NCI-H69 (cell line): ENCODE measurements around the gene TSPAN4.

Source experiments
- DNase-seq: peaks from one replicate; lab custom pipeline; 2025; lab: John Stamatoyannopoulos, UW

The TSPAN4 gene

DNA sequence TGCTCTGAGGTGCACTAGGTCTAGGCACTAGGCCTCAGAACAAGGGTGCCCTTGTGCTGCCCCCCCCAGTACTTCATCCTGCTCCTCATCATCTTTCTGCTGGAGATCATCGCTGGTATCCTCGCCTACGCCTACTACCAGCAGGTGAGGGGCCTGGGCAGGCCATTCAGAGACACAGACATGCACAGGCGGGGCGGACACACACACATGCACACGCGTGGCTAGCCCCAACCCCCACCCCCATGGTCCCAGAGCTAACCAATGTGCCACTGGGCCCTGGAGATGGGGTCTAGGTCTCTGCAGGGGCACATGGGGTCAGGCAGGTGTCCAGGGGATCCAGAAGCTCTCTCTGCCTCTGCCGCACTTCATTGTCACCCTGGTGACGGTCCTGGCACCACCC lies 6.0 kb upstream of the TSPAN4 start:
- no peak for DNase-seq

DNA sequence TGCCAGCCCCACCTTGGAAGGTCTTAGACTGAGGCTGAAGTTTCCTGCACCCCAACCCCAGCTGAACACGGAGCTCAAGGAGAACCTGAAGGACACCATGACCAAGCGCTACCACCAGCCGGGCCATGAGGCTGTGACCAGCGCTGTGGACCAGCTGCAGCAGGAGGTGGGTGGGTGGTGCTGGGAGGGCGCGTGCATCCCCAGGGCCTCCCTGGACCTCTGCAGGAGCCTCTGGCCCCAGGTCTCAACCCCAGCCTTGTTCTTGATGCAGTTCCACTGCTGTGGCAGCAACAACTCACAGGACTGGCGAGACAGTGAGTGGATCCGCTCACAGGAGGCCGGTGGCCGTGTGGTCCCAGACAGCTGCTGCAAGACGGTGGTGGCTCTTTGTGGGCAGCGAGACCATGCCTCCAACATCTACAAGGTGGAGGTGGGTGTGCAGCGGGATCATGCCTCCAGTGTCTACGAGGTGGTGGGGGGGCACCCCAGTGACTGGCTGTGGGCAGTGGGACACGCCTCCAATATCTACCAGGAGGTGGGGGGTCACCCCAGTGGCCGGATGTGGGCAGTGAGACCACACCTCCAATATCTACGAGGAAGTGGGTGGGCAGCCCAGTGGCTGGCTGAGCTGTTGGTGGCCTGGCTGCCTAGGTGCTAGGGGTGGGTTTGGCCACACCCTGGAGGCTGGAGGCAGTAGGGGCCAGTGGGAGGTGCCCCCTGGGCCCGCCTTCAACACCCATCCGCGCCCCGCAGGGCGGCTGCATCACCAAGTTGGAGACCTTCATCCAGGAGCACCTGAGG lies 5.3 kb upstream of the TSPAN4 start:
- DNase-seq, result no peak

DNA sequence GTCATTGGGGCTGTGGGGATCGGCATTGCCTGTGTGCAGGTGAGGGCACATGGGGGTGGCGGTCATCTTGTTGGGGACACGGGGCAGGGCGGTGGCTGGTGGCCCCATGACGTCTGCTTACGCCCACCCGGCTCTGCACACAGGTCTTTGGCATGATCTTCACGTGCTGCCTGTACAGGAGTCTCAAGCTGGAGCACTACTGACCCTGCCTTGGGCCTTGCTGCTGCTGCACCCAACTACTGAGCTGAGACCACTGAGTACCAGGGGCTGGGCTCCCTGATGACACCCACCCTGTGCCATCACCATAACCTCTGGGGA lies 4.7 kb upstream of the TSPAN4 start:
- DNase-seq, result no peak

DNA sequence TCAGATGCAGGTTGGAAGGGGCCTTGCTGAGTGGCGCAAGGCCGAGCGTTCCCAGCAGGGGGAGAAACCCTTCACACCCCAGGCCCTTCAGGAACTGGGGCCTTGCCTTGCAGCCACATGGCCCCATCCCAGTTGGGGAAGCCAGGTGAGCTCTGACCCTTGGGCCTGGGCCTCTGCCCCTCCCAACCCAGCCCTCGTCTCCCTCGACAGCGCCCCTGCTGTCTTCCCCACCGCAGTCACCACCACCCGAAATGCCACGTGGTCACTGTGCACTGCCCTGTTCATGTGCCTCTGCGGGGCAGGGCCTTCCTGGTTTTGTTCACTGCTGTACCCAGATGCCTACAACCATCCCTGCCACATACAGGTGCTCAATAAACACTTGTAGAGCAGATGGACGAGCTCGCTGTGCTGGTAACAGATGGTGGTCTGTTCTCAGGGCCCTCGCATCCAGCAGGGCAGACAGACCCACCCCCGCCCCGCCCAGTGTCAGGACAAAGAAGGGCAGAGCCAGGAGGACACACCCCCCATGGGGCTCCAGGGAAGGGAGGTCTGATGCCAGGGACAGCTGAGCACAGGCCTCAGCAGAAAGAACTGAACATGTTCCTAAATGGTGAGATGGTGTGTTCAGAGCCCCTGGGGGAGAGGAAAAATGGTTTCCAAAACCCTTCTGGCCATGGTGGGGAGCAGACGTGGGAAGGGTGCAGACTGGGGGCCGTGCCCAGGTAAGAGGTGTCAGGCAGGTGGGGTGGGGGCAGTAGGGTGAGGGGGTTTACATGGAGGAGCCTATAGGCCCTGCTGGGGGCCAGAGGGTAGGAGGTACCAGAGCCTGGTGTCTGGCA lies 4.0 kb upstream of the TSPAN4 start:
- peak; percentile 88 for DNase-seq

DNA sequence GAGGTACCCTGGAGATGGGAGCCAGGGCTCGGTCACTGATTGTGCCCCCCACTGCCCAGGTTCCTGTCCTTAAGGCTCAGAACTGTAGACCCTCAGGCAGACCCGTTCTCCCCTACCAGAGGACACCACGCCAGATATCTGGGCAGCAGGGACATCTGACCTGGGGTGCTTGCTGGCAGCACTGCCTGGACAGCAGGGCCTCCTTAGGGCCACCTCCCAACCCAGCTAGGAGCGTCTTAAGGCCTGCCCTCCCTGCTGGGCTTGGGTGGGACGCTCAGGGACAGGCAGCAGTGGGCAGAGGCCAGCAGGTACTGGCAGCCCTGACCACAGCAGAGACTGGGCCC lies 3.4 kb upstream of the TSPAN4 start:
- no peak for DNase-seq

DNA sequence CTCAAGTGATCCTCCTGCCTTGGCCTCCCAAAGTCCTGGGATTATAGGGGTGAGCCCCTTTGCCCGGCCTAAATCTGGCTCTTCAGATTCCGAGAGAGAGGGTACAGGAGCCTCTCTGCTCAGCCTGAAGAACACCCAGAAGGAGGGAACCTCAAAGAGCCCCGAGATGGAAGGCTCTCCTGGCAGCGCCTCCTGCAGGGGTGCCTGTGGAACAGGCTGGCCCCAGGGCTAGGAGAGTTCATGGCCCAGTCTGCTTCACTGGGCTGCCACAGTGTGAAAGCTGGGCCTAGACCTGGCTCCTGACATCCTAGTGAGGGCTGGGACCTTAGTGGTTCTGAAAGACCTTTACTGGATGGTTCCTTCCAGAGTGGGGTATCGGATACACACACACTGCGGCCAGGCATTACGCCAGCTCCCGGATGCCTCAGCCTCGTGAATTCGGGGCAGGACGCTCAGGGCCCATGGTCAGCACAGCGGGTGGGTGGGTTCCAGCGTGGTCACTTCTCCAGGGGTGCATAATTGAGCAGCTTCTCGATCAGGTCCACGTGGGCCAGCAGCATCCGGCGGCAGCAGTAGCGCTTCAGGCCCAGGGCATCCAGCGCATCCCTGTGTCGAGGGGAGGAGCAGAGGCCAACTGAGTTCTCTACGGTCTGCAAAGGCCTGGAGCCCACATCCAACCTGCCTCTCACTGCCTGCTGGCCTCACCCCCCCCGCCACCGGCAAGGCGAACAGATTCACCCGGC lies 2.6 kb upstream of the TSPAN4 start:
- no peak for DNase-seq

DNA sequence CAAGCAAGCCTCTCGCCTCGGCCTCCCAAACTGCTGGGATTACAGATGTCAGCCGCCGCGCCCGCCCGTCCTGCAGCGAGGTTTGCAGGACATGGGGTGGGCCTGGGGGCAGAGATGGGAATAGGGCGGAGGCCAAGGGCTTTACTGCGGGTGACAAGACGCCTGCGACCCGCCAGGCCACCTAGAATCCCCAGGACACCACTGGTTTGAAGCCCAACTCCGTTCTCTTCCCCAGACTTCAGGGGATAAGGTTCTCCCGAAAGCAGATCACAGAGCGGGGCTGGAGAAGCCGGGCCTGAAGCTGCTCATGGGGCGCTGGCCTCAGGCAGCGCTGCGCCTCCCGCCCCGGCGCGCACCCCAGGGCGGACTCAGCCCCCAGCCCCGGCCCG lies 677 bp upstream of the TSPAN4 start:
- peak; percentile 59 for DNase-seq

DNA sequence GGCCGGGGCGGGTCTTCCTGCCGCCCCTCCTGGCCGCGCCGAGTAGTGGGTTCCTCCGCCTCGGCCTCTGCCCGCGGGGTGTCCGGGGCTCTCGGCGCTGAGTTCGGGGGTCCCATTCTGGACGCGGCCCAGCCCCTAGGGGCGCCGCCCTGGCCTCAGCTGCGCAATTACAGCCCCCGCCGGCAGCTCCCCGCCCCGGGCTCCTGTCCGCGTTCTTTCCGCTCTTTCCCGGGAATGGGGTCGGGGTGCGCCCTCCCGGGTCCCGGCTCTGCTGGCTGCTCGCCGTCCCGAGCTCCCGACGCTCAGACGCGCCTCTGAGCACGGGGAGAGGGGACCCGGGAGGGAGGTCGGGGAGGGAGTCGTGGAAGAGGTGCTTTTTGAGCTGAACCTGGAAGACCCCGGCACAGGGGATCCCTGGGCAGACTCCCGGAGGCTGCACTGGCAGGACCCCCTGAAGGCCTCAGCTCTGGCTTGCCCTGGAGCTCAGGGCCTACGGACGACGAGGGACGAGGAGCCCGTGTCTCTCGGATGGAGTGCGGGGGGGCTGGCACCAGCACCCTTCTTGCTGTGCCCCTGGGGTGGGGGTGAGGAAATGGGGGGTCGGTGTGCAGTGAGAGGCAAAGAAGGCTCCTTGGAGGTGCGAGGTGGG lies 558 bp downstream of the TSPAN4 start:
- no peak for DNase-seq

DNA sequence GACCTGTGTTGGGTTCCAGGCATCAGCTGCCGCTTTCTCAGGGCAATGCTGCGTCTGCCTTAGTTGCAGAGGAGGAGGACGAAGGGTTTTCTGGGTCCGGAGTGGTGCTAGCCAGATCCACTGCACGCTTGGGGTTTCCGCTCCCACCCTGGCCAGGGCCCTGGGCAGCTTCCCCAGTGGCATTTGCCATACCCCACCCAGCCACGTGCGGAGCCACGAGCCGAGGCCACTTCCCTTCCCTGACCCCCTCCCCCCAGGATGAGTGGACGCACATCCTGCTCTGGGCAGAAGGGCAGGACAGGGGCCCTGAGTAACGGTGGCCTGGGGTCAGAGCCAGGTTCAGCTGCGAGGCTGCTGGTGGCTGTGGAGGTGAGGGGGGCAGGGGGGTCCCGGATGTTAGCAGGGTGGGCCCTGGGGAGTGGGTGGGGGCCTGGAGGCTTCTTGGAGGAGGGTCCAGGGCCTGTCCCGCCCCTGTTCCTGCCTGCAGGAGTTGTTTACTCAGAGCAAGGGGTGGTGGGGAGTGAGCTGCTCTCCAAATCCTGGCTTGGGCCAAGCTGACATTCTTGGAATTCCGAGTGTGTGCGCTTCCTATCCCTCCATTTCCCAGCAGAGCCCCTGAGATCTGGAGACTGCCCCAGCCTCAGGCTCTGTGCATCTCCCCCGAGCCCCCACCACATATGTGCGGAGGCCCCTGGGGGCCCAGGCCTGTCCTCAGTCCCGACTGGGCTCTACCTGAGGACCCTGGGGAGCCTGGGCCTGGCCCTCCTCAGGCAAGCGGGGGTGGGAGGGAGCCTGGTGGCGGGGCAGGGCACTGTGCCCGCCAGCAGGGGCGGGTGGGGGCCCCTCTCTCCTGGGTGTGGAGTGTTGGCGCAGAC lies 1.4 kb downstream of the TSPAN4 start:
- peak; percentile 53 for DNase-seq

DNA sequence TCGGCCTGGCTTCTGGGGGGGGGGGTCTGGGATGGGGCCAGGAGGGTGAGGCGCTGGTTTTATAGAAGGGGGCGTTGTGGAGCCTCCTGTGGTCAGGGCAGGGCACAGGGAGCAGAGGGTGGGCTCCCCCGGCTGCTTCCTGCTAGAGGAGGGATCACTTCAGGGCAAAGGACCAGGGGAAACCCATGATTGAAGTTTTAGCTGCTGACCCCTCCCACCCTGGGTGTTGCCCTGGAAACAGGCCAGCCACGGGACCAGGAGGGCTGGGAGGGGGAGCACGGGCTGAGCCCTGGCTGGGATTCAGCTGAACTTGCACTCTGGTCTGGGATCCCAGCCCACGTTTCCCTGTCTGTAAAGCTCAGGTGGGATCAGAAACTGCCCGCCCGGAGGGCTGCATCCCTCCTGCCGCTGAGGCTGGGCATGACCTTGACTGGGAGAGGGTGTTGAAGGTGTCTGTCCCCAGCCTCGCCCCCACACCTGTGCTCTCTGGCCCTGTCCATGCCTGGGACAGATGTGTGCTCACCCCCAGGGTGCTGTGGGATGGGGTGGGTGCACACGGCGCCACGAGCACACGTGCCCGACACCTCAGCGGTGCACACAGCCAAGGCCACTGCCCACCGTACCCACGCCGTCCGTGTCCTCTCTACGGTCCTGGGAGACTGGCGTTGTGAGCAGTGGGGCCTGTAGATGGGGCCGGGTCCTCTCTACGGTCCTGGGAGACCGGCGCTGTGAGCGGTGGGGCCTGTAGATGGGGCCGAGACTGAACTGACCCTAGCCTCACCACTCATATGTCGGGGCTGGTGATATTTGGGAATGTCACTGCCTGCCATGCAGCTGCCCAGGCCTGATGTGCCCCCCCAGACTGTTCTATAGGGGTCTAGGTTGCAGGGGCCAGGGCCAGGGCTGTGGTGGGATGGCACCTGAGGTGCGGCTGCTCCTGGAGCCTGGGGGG lies 2.3 kb downstream of the TSPAN4 start:
- DNase-seq, result peak; percentile 70

DNA sequence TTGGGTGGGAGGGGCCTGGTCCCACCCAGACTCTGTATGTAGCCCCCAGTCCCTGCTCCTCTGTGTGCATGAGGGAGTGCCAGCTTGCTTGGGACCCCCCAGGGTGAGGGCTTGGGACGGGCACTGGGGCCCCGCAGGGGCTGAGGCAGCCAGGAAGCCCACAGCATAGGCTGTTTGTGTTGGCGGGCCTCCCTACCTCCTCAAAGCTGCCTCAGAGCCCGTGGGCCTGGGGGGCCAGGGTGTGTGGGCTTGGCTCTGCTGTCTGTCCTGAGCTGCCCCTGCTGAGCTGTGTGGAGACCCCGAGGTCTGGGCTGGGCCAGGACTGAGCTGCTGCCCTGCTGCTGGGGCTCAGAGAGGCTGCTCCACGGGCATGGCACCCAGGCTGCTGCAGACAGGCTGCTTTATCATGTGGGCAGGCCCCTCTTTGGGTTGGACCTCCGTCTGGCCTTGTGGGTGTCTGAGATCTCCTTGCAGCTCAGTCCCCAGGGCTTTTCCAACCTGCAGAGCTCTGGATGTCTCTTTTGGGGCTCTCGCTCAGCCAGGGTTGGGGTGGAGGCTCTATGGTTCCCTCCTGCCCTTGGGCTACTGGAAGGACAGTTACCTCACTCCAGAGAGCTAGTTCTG lies 3.3 kb downstream of the TSPAN4 start:
- no peak for DNase-seq

DNA sequence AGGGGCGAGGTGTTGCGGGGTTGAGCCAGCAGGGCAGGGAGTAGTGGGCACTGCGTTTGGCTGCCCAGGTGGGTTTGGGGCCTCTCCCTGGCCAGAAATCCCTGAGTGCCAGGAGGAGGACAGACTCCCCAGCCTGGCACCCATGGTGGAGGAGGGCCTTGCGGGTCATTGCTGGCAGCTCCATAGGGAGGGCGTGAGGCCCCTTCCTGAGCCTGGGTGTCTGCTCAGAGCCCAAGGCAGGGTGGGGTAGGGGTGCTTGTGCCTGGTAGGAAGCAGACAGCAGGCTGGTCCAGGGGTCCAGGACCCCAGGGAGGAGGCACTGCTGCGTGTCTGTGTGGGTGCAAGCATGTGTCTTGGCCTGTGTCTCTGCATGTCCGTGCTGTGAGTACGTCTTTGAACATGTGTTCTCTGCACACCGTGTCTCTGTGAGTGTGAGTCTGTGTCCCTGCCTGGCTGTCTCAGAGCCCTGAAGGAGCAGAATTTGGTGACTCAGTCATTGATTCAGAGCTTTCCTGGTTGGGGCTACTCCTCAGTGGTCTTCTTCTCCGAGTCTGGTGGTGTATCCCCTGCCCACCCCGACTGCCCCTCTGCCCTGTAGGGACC lies 3.9 kb downstream of the TSPAN4 start:
- DNase-seq, result no peak

DNA sequence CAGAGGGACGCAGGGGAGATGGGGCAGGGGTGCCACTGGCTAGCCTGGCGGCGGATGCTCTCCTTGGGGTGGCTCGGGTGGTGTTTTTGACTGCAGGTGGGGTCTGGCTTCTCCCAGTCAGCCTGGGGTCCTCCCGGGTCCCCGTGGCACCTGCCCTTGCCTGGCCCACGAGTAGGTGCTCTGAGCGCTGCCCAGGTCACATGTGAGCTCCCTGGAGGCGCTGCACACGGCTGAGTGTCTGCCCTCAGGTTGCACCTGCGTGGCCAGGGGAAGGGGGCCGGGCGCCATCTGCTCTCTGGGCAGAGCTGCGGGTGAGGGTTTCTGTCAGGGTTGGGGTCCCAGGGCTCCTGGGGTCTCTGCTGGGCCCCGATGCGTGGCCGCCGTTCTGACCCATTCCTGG lies 5.2 kb downstream of the TSPAN4 start:
- DNase-seq, result no peak

DNA sequence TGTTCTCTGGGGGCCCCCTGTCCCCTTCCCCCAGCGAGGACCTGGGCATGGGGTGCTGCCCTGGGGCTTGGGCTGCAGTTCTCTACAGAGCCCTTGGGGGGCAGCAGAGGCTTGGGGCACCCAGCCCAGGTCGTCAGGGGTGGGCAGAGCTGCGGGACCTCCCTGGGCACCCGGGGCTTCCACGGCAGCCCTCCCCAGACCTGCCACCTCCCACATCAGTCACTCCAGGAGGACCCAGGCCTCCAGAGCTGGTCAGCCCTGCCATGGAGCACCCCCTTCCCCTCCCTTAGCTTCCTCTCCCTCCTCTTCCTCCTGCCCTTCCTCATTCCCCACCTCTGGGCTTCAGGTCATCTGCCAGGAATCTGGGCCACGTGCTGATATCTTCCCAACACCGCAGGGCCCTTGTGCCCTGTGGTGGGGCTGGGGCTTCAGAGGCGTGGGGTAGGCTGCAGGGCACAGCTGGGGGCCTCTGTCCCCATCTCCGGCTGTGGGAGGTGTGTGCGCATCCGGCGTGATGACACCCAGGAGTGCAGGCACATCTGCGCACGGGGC lies 5.8 kb downstream of the TSPAN4 start:
- peak; percentile 74 for DNase-seq

DNA sequence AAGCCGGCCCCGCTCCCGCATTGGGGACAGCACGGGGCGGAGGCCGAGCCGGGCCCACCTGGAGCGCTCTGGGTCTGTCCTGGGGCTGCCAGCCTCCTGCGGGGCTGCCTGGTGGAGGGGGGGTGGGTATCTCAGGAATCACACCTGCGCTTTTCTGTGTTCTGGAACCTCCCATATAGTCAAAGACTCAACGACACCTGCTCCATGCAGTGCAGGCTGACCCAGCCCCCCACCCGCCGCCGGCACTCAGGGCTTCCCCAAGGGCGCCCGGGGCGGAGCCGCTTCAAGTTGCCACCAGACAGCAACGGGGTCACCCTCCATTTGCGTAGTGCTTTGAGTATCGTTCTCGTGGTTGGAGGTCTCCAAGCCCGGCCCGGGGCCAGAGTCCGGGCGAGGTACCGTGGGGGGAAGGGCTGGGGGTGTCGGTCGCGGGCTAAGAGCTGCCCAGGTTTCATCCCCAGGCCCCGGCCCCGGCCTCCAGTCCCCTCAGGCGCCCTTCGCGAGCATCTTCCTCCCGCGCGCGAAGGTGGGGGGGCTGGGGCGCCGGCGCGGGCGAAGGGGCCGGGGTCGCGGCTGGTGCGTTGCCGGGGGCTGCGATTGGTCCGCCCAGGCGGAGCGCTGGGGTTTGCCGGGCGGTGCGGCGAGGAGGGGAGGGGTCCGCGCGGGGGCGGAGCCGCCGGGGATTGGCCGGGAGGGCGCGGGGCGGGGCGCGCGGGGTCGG lies 6.6 kb downstream of the TSPAN4 start:
- DNase-seq, result peak; percentile 91

DNA sequence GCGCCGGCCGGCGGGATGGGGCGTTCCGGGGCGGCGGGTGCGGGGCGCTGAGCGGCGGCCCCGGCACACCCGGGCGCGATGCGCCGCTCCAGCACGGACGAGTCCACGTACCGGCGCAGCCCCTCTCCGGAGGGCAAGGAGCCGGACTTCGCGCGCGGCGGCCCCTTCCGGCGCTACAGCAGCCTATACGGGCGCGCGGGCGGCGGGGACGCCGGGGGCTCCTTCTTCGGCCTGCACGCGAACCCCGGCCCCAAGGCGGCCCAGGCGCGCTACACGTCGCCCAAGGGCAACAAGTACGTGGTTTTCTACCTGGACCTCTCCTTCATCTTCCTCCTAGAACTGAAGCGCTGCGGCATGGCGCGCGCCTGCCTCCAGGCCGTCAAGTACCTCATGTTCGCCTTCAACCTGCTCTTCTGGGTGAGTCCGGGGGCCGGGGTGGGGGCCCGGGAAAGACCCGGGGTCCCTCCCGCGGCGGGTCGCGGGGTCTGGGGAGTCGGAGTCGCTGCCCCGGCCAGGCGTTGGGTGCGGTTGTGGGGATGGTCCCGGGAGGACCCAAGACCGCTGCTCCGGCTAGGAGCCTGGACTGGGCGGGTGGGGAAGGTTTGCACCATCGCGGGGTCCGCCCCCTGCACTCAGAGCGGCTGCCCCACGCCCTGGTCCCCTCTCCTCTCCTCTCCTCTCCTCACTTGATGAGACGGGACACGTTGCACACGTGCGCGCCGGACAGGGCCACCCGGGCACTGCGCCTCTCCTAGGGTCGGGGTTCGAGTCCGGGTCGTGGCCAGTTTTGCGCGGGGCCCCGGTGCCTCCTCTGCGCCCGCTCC lies 7.5 kb downstream of the TSPAN4 start:
- DNase-seq, result peak; percentile 78
